Measurements from ENCODE around the gene MOB2.
A peak's percentile ranks its signal among the peaks of the same experiment; 100 is the strongest.

The MOB2 gene, protein sequence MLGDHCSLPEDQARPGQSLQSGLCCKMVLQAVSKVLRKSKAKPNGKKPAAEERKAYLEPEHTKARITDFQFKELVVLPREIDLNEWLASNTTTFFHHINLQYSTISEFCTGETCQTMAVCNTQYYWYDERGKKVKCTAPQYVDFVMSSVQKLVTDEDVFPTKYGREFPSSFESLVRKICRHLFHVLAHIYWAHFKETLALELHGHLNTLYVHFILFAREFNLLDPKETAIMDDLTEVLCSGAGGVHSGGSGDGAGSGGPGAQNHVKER

DNA sequence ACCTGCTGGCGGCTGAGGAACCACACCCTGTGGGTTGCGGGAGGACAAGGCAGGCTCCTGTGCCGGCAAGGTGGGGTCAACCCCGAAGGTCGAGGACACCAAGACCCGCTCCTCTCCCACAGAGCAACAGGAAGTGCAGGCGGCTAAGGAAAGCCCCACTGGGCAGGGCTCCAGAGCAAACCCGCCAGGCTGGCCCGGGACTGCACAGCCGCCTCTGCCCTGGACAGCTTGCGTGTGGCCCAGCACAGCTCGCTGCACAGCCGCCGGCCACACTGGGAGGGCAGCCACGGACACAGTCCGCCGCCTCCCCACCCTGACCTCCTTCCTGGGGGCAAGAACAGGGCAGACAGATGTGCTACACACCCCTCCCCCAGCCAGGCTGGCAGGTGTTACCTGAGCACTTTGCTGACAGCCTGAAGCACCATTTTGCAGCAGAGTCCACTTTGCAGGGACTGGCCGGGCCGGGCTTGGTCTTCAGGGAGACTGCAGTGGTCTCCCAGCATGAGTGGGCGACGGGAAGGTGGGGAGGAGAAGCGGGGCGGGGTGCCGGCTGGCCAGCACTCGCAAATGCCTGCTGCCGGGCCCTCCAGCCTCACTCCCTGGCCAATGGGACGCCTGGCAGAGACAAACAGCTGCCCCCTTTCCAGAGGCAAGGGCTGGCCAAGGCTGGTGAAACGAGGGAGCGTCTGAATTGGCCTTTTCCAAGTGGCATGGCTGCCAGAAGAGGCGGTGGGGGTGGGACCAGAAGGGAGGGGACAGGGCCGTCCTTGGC, at the start of gene MOB2:
Gene MOB2 (minus strand): TSS at position 726 of the 772 bp plus-strand sequence. CDS start 223 bp downstream, at position 503.
- no peak for DNase-seq (ENCODE audit: low read depth)

DNA sequence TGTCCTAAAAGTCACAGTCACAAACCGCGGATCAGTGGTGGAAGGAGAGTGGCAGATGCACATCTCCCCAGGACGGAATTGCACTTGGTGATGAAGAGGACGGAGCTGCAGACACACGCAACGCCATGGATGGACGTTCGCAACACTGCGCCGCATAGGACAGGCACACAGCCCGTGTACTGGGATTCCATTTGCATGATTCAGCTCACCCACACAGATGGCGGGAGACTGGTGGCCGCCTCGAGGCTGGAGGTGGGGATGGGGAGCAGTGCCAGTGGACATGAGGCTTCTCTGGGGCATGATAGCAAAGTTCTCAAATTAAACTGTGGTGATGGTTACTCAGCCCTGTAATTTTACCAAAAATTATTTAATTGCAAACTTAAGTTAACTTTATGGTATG, 48.1 kb upstream of the MOB2 start:
- DNase-seq (ENCODE audit: low read depth): no peak

DNA sequence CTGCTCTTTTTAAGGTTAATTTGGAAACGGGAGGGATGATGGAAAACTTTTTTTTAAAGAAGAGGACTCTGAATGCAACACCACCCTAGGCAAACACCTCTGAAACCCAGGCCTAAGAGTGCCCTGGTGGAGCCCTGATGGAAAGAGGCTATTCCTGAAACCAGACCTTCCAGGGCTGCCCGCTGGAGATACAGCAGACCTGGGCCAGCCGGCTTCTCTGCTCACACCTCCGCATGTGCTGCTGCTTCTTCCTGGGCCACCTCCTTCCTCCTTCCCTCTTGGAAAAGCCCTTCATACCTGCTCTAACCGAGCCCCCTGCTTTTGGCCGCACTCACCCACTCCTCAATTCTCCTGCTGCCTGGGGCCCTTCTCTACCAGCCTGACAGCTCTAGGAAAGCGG, 47.6 kb upstream of the MOB2 start:
- DNase-seq (ENCODE audit: low read depth): no peak

DNA sequence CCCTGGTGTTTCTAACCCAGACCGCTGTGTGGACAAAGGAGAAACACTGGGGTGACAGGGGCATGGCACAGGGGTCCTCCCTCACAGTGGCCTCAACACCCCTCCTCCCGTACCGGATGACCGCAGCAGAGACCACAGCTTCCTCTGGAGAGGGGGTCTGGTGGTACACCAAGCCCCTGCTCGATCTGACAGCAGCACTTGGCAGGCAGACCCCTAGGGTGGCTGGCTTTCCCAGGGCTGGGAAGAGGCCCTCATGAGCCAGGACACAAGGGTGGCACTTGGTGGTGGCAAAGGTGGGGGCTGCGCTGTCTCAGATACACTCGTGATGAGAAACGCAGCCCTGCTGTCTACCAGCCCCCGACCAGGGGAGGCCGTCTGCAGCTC, 46.8 kb upstream of the MOB2 start:
- no peak for DNase-seq (ENCODE audit: low read depth)

DNA sequence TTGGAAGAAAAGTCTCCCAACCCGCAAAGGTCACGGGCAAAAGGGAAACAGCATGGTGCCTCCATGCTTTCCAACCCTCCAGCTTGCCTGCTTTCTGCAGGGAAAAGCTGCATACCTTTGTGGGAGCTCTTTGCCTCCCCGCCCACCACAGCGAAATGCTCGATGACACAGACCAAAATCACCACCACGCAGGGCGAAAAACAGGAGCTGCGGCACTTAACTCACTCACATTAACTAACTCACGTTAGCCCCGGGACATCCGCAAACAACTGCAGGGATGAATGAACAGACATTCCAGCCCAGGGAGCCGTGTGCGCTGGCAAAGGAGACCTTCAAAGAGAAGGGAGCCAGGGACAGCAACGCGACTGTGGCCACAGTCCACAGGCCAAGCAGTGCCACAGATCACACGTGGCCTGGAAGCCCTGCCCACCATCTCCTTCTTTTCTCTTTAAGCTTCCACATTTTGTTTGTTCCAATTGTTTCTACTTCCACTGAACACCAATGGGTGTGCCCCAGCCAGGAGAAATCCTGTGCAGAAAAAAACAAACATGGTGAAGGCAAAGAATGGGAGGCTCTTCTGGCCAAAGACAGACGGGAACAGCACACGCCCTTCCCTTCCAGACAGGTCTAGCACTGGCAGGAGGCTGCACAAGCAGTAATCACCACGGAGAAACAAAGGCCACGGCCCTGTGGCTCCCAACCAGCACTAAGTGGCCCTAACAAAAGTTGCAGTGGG, 46.2 kb upstream of the MOB2 start:
- no peak for DNase-seq (ENCODE audit: low read depth)

DNA sequence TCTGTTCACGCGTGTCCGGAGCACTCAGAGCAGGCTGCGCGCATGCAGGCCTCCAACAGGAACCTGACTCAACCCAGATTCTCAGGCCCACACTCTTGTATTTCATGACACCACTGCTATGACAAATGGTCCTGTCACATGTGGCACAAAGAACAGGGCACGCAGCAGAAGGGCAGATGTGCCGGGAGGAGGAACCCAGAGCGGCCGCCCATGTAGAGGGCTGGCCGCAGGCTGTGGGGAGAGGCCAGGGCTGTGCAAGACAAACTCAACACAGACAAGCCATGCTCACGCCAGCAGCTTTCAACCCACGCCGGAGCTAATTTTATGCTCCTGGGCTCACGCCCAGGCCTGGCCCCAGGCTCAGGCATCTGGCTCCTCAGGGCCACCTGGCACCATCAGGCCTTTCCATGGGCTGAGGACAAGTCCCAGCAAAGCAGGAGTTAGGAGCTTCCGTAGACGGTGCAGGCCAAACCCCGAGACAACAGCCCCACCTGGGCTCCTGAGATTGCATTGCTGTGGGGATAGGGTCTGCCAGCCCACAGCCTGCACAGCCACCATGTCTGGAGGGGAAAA, 45.5 kb upstream of the MOB2 start:
- DNase-seq (ENCODE audit: low read depth): peak; percentile 68

DNA sequence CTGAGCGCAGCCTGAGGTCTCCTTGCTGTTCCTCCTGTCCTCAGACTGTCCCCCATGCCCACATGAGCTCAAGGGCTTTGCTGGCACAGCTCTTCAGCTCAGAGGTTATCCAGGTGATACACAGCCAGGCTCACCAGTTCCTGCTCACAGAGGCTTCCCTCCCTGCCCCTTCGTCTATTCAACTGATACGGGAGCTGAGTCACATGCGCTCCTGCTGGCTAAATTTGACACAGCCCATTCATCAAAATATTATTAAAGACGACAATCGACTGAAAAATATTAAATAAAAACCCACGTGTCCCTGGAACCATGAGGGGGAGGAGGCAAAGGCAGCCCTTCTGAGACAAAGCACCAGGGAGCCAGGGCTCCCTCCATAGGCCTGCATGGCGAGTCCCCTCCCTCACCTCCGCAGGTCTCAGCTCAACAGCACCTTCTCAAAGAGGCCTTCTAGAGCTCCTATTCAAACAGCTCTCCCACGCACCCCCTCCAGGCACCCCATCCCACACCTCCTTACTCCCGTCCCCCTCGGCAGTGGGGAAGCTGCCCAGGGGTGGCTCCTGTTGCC, 45.0 kb upstream of the MOB2 start:
- DNase-seq (ENCODE audit: low read depth): no peak

DNA sequence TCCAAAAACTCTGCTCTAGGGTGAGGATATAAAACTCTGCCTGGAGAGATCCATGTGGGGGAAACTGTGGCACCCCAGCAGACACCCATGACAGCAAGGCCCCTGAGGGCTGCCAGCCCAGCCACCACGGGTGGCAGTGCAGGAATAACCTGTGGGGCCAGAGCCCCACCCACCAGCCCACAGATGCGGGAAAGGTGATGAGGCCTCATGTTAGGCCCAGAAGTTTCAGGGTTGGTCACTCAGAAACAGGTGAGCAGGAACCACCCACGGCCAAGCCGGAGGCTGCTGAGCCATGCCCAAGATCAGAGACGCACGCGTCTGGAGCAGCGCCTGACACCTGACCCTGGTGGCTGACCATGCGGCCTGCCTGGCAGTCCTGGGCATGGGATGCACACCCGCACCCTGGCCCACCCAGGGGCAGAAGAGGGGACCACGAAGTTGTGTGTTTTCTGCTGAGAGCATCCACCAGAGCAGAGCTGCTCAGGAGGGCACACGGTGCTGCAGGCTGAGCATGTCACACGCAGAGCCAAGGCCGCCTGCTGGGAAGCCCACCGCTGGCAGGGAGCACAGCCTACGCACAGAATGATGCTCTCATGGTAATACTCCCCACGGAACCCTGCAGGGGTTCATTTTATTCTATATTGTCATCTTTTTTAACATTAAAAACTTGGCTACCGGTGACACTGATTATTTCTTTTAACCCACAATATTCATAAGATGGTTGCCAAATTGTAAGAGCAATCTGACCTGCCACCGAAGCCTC, 44.3 kb upstream of the MOB2 start:
- no peak for DNase-seq (ENCODE audit: low read depth)

DNA sequence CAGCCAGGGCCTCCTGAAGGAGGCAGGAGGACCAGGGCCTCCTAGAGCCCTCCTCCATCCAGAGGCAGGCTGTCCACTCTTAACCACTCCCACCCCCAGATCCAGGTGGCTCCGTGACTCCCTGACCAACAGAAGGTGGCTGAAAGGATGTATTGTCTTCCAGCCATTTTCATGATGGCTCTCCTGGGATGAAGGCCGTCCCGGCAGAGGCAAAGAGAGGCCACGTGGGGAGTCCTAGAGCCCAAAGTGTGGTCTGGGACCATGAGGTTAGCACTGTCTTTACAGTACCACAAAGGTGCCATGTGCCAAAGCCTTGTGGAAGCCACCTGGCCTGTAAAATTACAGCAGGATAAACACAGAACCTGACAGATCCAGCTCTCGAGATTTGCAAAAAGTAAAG, 43.2 kb upstream of the MOB2 start:
- no peak for DNase-seq (ENCODE audit: low read depth)

DNA sequence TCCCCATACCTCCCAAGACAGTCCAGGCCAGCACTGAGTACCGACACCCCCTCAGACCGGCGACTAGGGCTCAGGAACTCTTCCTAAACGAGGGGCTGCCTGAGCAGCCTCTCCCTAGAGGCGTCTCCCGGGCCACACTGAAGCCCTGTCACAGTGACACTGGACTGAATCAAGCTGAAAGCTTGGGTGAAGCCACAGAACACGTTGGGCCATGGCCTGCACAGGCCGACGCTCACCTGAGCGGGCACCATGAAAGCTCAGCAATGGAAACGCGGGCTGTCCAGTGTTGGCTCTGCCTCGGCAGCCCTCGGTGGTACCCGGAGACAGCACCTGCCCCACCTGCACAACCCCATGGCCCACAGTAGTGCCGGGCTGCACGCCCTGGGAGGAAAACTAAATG, 42.7 kb upstream of the MOB2 start:
- no peak for DNase-seq (ENCODE audit: low read depth)

DNA sequence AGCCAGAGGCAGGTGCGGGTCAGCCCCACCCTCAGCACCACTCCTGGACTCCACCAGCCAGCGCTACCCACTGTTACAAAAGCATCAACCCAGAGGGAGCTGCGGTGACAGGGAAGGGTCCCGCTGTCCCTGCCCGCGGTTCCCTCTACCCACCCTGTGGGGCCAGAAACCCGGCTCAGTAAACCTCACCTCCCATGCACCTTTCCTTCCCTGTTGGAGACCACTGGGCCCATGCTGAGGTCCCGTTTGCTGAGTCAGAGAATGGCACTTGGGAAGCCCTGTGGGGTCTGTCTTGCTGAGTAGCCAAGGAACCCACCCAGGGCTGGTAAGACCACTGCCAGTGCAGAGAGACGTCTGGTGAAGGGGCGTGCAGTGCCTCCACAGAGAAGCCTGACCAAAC, 42.1 kb upstream of the MOB2 start:
- DNase-seq (ENCODE audit: low read depth): no peak

DNA sequence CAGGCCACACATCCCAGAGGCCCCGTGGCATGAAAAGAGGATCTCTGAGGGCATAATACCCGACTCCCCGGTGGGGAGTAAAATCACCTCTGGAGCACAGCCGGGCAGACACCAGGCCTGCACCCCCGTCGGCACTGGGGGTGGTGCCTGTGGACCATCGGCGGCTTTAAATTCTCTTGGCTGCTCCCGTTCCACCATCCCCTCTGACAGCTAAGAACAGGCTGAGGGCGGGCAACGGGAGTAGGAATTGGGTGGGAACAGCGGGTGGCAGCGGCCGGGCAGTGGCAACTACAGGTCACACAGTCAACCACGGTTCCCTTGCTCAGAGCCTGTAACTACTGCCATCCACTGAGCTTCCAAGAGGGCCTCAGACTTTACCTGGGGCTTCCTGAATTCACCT, 40.2 kb upstream of the MOB2 start:
- no peak for DNase-seq (ENCODE audit: low read depth)

DNA sequence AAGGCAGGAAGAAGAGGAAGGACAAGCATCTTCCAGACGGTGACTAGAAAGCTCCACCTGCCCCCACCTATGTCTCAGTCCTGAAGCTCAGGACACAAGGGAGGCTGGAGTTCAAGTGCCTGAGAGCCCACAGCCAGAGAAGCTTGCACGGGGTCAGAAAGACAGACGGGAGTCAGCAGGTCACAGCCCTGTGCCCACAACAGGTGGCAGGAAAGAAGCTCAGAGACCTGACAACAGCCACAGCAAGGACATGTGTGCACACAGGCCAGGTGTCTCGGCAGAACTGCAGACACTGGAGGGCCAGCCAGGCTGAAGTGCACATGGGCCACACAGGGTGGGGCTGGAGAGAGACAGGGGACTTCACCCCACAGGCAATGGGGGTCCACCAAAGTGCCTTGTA, 37.2 kb upstream of the MOB2 start:
- no peak for DNase-seq (ENCODE audit: low read depth)

DNA sequence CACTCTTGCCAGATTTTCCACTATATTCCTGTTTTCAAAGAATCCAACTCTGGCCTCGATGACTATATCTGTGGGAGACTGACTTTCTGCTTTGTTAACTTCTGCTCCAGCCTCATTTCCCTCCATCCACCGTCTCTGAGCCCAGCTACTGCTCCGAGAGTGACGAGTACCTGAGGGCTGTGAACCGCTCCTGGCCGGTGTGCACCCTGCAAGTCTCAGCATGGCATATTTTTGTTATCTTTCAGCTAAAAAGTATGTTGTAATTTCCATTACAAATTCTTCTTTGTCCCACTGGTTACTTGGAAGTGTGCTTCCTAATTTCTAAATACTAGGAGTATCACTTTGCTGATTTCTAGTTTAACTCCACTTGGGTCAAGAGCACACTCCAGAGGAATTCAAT, 36.5 kb upstream of the MOB2 start:
- no peak for DNase-seq (ENCODE audit: low read depth)

DNA sequence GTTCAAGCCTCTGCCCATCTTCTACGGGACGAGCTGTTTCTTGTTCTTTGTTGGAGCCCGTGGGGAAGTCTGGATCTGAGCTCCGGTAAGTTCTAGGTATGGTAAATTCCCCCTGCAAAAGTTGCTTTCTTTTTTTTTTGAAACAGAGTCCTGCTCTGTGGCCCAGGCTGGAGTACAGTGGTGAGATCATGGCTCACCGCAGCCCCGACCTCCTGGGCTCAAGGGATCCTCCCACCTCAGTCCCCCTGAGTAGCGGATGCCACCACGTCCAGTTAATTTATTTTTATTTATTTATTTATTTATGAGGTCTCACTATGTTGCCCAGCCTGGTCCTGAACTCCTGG, 35.5 kb upstream of the MOB2 start:
- DNase-seq (ENCODE audit: low read depth): no peak

DNA sequence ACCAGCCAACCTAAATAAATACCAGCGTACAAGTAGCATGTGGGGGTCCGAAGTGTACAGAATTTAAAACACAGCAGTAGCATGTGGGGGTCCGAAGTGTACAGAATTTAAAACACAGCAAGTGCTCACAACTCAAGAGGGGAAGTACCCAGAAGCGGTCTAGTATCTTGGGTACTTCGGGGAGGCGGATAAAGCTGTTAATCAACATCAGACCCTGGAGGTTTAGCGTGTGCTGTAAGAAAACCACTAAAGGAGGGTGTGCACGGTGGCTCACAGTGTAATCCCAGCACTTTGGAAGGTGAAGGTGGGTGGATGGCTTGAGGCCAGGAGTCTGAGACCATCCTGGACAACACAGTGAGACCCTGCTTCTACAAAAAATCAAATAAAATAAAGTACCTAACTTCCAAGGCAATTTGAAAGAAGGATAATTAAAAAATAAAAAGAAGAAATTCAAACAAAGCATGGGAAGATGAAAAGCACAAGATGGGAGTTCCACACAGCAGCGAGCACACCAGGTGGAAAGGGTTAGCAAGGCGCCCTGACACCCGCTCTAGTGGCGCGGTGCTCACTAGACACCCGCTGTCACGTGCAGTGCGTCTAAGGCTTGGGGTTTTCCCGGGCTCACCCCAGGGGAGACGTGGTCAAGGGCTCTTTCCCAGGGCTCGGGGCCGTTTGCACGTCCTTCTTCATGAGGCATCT, 35.0 kb upstream of the MOB2 start:
- DNase-seq (ENCODE audit: low read depth): no peak

DNA sequence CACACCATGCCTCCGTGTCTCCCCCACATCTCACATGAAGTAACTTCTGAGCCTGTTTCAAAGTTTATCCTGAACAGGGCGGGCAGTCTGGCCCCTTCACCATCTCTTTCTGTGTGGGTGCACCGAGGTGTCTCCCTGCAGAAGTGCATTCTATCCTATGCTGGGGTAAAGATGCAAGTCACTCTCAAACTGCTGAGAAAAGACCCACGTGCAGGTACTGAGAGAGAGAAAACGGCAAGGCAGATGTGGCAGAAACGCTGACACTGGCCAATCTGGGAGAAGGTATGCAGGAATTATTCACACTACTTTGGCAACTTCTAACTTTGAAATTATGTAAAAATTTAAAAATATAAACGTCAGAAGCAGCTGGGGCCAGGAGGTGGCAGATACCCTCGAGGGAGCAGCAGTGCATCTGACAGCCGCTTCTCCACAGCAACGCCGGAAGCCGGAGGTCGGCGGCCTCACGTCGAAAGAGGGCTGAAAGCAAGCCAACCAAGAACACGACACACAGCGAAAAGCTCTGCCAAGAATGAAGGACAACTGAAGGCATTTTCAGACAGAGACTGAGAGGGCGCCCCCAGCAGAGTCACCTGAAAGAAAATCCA, 34.2 kb upstream of the MOB2 start:
- DNase-seq (ENCODE audit: low read depth): no peak

DNA sequence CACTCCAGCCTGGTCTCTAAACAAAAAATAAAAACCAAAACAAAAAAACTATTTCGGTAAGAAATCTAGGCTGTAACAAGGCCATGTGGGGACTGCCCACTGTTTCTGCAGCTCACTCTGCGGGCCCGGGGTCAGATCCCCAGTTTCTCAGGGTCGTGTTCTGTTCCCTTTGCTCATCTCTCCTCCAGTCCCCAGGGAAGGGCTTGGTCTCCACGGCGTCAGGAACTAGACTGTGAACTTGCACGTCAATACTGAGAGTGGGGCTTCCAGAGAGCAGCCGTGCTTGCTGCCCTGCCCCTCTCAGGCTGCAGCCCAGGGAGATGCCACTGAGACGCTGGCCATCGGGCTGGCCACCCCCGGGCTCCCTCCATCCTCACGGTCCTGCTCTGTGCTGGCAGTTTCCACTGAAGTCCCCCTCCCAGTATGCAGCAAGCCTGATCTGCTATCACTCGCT, 33.7 kb upstream of the MOB2 start:
- DNase-seq (ENCODE audit: low read depth): no peak

DNA sequence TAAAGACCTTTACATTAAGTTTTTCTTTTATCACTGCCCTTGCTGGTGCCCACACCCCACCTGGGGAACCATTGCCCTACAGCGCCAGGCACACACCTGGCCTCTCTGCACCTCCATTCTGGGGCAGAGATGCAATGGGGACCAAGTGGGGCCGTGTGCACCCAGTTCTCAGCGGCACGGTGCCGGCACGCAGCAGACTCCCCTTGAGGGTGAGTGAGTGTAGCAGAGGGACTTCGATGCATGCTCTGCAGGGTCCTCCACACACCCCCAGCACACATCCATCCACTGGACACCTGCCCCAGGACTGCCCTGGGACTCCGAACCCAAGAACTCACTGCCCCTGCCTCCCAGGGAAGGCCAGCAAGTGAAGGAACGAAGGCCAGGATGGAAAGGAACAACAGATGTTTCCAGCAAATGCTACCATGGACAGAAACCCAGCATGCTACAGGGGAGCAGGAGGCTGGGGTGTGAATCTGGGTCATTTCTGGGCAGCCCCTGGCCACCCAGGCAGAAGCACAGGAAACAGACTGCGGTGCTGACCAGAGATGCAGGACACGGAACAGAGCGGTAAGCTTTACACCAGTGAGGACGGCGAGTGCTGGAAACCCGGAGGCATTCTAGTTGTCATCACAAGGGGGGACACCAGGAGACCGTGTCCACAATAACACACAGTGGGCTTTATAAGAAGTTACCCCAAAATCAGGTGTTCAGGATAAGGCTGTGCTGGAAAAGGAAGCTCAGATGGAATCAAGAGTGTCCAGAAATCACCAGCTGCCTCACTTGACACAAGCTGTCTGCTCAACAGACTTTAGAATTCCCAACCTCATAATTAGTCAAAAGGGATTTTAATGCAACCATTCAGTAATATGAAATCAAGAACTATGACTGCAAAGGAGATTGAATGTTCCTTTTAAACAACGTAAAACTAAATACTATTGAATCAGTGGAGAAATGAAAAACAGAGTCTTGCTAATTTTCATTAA, 32.7 kb upstream of the MOB2 start:
- DNase-seq (ENCODE audit: low read depth): no peak
